Measurements from ENCODE around the gene CYTH4.
"Not testable (repeated sequence)": the region's sequence is repeated elsewhere in the genome, so short reads cannot be mapped to it uniquely, and the experiment has no call there.

The CYTH4 gene

GRCh38 chr22:37282385-37282677 lies at the start of gene CYTH4:
CYTH4 (plus strand) TSS chr22:37282508; CDS start chr22:37282570, 62 bp downstream.
- DNase-seq (ENCODE audit: low read depth, low spot score): no peak

GRCh38 chr22:37233371-37233750 lies 48.9 kb upstream of the CYTH4 start:
- not testable (repeated sequence) for DNase-seq (ENCODE audit: low read depth, low spot score)

- no peak for DNase-seq (ENCODE audit: low read depth, low spot score)
Measured at GRCh38 chr22:37233751-37234631, 48.3 kb upstream of the CYTH4 start.

- no peak for DNase-seq (ENCODE audit: low read depth, low spot score)
Measured at GRCh38 chr22:37234736-37235711, 47.3 kb upstream of the CYTH4 start.

GRCh38 chr22:37235897-37236607 lies 46.3 kb upstream of the CYTH4 start:
- DNase-seq (ENCODE audit: low read depth, low spot score): no peak

GRCh38 chr22:37237371-37238268 lies 44.7 kb upstream of the CYTH4 start:
- no peak for DNase-seq (ENCODE audit: low read depth, low spot score)

GRCh38 chr22:37239336-37240239 lies 42.7 kb upstream of the CYTH4 start:
- no peak for DNase-seq (ENCODE audit: low read depth, low spot score)

- DNase-seq (ENCODE audit: low read depth, low spot score): no peak
Measured at GRCh38 chr22:37240240-37240940, 41.9 kb upstream of the CYTH4 start.

GRCh38 chr22:37240941-37241320 lies 41.4 kb upstream of the CYTH4 start:
- DNase-seq (ENCODE audit: low read depth, low spot score): no peak

GRCh38 chr22:37241351-37242142 lies 40.8 kb upstream of the CYTH4 start:
- no peak for DNase-seq (ENCODE audit: low read depth, low spot score)

- DNase-seq (ENCODE audit: low read depth, low spot score): no peak
Measured at GRCh38 chr22:37242395-37242918, 39.9 kb upstream of the CYTH4 start.

GRCh38 chr22:37243402-37244113 lies 38.8 kb upstream of the CYTH4 start:
- DNase-seq (ENCODE audit: low read depth, low spot score): no peak

- DNase-seq (ENCODE audit: low read depth, low spot score): no peak
Measured at GRCh38 chr22:37244114-37244921, 38.0 kb upstream of the CYTH4 start, which contains the start of gene RAC2. RAC2 (minus strand) TSS chr22:37244269; CDS start chr22:37244148, 121 bp downstream.

GRCh38 chr22:37244922-37245722 lies 37.2 kb upstream of the CYTH4 start:
- no peak for DNase-seq (ENCODE audit: low read depth, low spot score)

- no peak for DNase-seq (ENCODE audit: low read depth, low spot score)
Measured at GRCh38 chr22:37245740-37246139, 36.6 kb upstream of the CYTH4 start.

- no peak for DNase-seq (ENCODE audit: low read depth, low spot score)
Measured at GRCh38 chr22:37248251-37248650, 34.1 kb upstream of the CYTH4 start.
